ENCODE data around the gene ZMIZ1. TPM values are rescaled to one million over a fixed set of nuclear protein-coding genes. Genes with fewer than 3 reads are reported as not detected.

ZMIZ1 gene
- total RNA-seq, 1 experiment from 2014 or later: 23.5 TPM

- no peak overlapping the region for H3K4me3 Mint-ChIP-seq (ENCODE audit: low read depth, unreplicated experiment)
- no peaks in the 10 kb centered on the region for H3K9me3 Mint-ChIP-seq (ENCODE audit: low read depth, unreplicated experiment)
- TF ChIP-seq CTCF (IDR thresholded peaks at IDR 0.05; ENCODE audit: unreplicated experiment): no peak
- peaks cover 22% of the 10 kb centered on the region for H3K27me3 Mint-ChIP-seq (ENCODE audit: unreplicated experiment)
- H3K27ac Mint-ChIP-seq (ENCODE audit: unreplicated experiment): no peak overlapping the region
- no peaks in the 10 kb centered on the region for H3K36me3 Mint-ChIP-seq (ENCODE audit: insufficient read depth, unreplicated experiment)
- CTCF ChIA-PET: no interaction called here
- no peak for DNase-seq
- no peaks in the 10 kb centered on the region for H3K4me1 Mint-ChIP-seq (ENCODE audit: low read depth, unreplicated experiment)
- intact Hi-C loops (cut with micrococcal nuclease; ENCODE audit: unreplicated experiment): no loop called here
- no TSS peak for BruUV-seq (replicated peaks)
Observed at GRCh38 chr10:79020605-79021004, 48.2 kb upstream of the ZMIZ1 start.

GRCh38 chr10:79021331-79021907 is 47.3 kb upstream of the ZMIZ1 start:
- no peak for TF ChIP-seq CTCF (IDR thresholded peaks at IDR 0.05; ENCODE audit: unreplicated experiment)
- Mint-ChIP-seq H3K36me3 (ENCODE audit: insufficient read depth, unreplicated experiment) (no peaks in the 10 kb centered on the region), H3K4me3 (ENCODE audit: low read depth, unreplicated experiment) (no peak overlapping the region), H3K27ac (ENCODE audit: unreplicated experiment) (no peak overlapping the region), H3K9me3 (ENCODE audit: low read depth, unreplicated experiment) (no peaks in the 10 kb centered on the region), H3K27me3 (ENCODE audit: unreplicated experiment) (peaks cover 22% of the 10 kb centered on the region), H3K4me1 (ENCODE audit: low read depth, unreplicated experiment) (no peaks in the 10 kb centered on the region)
- CTCF ChIA-PET: no interaction called here
- intact Hi-C loops (cut with micrococcal nuclease; ENCODE audit: unreplicated experiment): no loop called here
- DNase-seq: no peak
- no TSS peak for BruUV-seq (replicated peaks)

- no peak overlapping the region for H3K4me3 Mint-ChIP-seq (ENCODE audit: low read depth, unreplicated experiment)
- CTCF ChIA-PET: interaction anchor here (0.7 kb wide), 1 partner anchor 1386 kb away, joined by 3 read pairs; the partner anchor contains the start of gene PRXL2A
- peaks cover 23% of the 10 kb centered on the region for H3K27me3 Mint-ChIP-seq (ENCODE audit: unreplicated experiment)
- DNase-seq: no peak
- H3K4me1 Mint-ChIP-seq (ENCODE audit: low read depth, unreplicated experiment): no peaks in the 10 kb centered on the region
- no TSS peak for BruUV-seq (replicated peaks)
- no peaks in the 10 kb centered on the region for H3K36me3 Mint-ChIP-seq (ENCODE audit: insufficient read depth, unreplicated experiment)
- no peak for TF ChIP-seq CTCF (IDR thresholded peaks at IDR 0.05; ENCODE audit: unreplicated experiment)
- H3K9me3 Mint-ChIP-seq (ENCODE audit: low read depth, unreplicated experiment): no peaks in the 10 kb centered on the region
- H3K27ac Mint-ChIP-seq (ENCODE audit: unreplicated experiment): no peak overlapping the region
- intact Hi-C loops (cut with micrococcal nuclease; ENCODE audit: unreplicated experiment): no loop called here
Observed at GRCh38 chr10:79021948-79022499, 46.7 kb upstream of the ZMIZ1 start.

- BruUV-seq (replicated peaks): no TSS peak
- CTCF ChIA-PET: interaction anchor here (0.7 kb wide), 1 partner anchor 1386 kb away, joined by 3 read pairs; the partner anchor contains the start of gene PRXL2A
- Mint-ChIP-seq H3K27me3 (ENCODE audit: unreplicated experiment) (peaks cover 23% of the 10 kb centered on the region), H3K36me3 (ENCODE audit: insufficient read depth, unreplicated experiment) (no peaks in the 10 kb centered on the region), H3K4me1 (ENCODE audit: low read depth, unreplicated experiment) (no peaks in the 10 kb centered on the region), H3K4me3 (ENCODE audit: low read depth, unreplicated experiment) (no peak overlapping the region), H3K27ac (ENCODE audit: unreplicated experiment) (no peak overlapping the region), H3K9me3 (ENCODE audit: low read depth, unreplicated experiment) (no peaks in the 10 kb centered on the region)
- intact Hi-C loops (cut with micrococcal nuclease; ENCODE audit: unreplicated experiment): no loop called here
- TF ChIP-seq CTCF (IDR thresholded peaks at IDR 0.05; ENCODE audit: unreplicated experiment): no peak
- DNase-seq: no peak
Observed at GRCh38 chr10:79022565-79023230, 46.1 kb upstream of the ZMIZ1 start.

Data from Calu3 (cell line).